GM18951 (cell line): ENCODE measurements around the gene RSPH4A.

Experiments
- POLR2A ChIP-seq: IDR thresholded peaks from 4 replicates; pipeline ENCODE4 v1.6.1; 2011; ENCODE audit warnings: mild to moderate bottlenecking; ENCODE audit not compliant: insufficient read length, insufficient read depth; ENCODE audit errors: extremely low read depth
- in situ Hi-C: fragments of 300-500 bp; cut with MboI; formaldehyde crosslinking; loops from one replicate; pipeline ENCODE4 v1.12.0; 2022; ENCODE audit warnings: low sequenced_read_pairs, mixed read lengths, inconsistent platforms; ENCODE audit not compliant: unreplicated experiment

The RSPH4A gene

DNA sequence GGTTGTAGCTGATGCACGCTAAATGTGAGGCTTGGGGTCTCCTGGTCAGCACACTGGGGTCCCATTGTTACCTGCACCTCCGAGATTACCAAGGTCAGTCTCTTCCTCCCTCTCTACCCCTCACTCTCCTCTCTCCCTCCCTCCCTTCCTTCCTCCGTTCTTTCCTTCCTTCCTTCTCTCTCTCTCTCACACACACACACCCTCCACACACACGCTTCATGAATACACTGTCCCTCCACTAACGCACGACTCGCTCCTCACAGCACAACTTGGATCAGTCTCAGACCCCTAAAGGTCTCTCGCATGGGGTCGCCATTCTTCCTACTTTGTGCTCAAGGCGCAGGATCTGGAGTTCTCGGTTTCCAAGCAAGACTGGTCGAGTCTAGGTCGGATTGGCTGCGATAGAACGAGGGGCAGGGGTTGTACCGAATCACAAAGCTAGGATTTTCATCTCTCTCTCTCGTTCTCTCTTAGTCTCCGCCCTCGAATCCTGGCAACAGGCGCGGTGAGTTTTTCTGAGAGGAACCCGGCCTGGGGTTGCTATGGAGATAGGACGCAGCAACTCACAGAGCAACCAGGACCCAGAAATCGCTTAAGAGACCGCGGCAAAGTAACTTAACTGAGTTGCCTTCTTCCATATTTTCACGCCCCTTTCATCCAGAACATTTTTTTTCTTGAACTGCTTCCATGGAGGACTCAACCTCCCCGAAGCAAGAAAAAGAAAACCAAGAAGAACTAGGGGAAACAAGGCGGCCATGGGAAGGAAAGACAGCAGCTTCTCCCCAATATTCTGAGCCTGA lies at the start of gene RSPH4A:
Gene RSPH4A, plus strand, starts transcription at position 543 of the 800 bp plus-strand sequence. Its CDS starts 145 bp downstream, at position 688.
- in situ Hi-C loops, result no loop called here
- no peak for TF ChIP-seq POLR2A

DNA sequence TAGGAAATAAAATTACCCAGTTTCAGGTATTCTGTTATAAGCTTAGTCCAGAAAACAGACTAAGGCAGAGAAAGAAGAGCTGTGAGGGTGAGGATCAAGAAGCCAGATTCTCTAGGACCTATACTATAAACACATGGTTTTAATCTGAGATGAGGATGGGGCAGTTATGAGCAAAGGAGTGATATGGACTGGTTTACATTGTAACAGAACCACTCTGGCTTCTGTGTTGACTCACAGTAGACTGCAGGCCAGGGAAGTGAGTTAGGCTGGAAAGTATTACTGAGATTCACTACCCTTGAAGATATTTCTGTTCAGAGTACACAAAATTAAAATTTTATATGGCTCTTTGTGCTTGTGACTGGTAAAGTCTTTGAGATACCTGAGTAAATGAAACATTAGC lies 48.2 kb upstream of the RSPH4A start:
- no peak for TF ChIP-seq POLR2A
- in situ Hi-C loops, result loop anchor here (25.0 kb wide), 1 partner anchor 556 kb away; no protein-coding TSS in a partner anchor

DNA sequence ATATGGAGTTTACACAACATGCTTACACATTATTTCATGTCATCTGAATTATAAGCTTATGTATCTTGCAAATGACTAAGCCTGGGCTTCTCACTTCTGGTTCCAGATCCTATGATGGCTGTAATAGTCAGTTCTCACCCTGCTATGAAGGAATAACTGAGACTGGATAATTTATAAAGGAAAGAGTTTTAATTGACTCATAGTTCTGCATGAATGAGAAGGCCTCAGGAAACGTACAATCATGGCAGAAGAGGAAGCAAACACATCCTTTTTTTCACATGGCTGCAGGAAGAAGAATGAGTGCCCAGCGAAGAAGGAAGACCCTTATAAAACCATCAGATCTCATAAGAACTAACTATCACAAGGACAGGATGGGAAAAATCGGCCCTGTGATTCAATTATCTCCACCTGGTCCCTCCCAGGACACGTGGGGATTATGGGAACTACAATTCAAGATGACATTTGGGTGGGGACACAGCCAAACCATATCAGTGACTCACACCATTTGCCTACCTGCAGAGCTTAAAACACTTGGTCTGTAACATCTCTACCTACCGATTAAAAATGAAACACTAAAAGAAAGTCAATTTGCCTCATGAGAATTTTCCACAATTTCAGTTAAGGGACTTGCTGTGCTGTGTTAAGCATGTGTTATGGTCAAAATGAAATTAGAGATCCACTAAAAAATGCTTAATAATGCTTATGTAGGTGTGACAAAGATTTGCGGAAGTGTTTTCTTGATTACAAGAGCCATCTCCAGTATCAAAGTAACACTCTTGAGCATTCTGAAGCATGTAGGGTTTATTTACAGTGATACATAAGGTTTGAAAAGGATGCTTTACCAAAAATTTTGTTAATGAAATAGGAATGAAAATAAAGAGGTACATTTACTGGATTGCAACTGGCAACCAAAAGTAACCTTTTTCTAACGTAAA lies 47.2 kb upstream of the RSPH4A start:
- in situ Hi-C loops, result loop anchor here (25.0 kb wide), 1 partner anchor 557 kb away; no protein-coding TSS in a partner anchor
- TF ChIP-seq POLR2A, result no peak

DNA sequence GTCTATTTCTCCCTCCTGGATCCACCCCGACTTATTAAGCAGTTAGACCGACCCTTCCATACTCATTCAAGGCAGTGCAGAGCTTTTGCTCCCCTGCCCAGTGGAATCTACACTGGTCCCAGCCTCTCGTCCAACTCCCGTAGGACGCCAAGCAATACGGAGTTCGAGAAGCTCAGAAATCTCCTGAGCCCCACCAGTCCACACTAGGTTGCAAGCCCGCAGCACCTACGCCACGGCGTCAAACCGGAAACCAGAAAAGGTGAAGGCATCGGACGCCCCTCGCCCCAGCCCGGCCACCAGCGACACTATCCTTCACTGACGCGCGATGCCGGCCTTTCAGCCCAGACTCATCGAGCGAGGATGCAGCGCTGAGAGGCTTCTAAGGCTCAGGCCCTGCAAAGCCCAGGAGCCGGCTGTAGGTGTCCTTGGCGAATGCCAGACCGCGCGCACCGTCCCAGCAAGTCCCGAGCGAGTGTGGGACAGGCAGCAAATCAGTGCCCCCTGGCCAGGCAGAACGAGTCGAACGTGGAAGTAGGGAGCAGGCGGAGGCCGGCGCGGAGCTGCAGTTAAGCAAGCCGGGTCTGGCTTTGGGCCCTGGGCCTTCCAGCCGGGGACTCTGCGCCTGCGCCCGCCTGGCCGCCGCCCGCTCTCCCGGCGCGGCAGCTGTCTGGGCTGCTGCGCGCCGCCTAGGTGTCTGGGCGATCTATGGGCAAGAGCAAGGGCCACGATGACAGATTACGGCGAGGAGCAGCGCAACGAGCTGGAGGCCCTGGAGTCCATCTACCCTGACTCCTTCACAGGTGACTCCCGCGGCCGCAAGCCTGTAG lies 45.2 kb upstream of the RSPH4A start, which contains the start of gene RWDD1:
Gene RWDD1, plus strand, starts transcription at position 649 of the 827 bp plus-strand sequence. Its CDS starts 79 bp downstream, at position 728.
- in situ Hi-C loops, result loop anchor here (25.0 kb wide), 1 partner anchor 559 kb away; no protein-coding TSS in a partner anchor
- peak; percentile 89 for TF ChIP-seq POLR2A

DNA sequence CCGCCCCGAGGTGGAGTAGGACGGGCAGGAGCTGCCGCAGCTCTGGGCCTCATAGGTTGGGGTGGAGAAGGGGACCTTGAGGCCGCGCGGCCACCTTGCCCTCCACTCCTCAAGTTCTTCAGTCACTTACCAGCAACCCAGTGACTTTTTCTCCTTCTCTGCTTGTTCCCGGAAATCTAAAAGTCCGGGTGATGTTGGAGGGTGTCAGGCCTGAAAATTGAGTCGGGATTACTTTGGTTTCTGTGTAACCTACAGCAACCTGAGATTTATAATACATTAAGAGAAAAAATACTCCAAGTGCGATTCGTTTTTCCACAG lies 44.6 kb upstream of the RSPH4A start:
- TF ChIP-seq POLR2A, result no peak
- in situ Hi-C loops, result loop anchor here (25.0 kb wide), 1 partner anchor 559 kb away; no protein-coding TSS in a partner anchor

DNA sequence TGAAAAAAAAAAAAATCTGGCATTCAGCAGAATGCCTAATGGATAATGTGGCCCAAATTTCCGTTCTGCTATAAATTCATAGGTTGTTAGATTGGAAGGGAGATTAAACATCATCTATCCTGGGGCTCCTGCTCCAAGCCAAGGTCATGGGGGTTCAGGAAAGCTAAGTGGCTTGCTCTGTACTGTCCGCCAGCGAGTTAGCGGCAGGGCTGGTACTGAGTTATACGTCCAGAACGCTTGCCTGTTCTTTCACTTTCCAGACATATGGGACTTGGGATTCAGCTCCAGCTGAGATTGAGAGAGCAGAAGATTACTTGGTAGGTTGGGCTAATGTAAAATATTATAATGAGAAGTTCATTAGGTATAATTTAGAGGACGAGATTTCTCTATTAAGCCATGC lies 44.1 kb upstream of the RSPH4A start:
- in situ Hi-C loops, result loop anchor here (25.0 kb wide), 1 partner anchor 560 kb away; no protein-coding TSS in a partner anchor
- TF ChIP-seq POLR2A, result no peak

DNA sequence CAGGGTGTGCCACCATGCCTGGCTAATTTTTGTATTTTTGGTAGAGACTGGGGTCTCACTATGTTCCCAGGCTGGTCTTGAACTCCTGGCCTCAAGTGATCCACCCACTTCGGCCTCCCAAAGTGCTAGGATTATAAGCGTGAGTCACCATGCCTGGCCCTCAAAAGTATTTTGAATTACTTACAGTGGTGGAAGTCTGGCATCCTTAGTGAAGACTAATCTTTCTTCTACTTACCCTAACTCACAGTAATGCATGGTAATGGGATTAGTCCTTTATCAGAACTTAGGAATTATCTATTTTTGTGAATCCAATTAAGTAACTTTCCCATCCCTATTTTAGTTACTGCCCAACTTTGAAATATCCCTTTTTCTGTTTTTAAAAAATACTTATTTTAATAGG lies 41.1 kb upstream of the RSPH4A start:
- in situ Hi-C loops, result no loop called here
- no peak for TF ChIP-seq POLR2A

DNA sequence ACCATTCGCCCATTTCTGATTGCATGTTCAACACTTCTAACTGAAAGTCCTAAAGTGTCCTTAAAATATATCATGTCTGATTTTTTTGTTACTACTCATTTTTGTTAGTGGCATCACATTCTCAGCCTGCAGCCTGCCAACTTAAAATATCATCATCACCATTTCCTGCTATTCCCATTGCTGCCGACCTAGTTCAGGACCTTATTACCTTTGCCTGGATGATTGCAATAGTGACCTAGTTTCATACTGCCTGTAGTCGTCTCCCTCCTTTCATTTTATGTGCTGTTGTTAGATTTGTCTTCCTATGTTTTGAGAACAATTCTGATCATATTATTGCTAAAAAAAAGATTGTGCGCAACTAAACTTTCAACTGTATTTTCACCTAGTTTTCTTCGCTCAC lies 38.8 kb upstream of the RSPH4A start:
- in situ Hi-C loops, result no loop called here
- no peak for TF ChIP-seq POLR2A

DNA sequence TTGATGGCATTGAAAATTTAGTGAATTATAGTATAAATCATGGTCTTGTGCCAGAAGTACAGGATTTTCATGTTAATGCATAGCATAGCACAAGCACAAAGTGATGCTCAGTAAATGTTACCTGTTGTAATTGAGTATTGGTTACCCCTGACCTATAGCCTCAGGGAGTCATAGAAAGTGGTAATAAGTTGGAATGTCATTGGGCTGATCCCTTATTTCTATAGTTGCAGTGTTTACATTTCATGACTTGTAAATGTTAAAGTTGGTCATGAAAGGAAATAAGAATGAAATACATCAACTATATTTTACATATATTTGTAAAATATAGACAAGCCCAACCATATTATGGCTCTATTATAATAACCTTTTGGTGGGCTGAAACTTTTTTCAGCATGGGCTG lies 37.9 kb upstream of the RSPH4A start:
- no peak for TF ChIP-seq POLR2A
- in situ Hi-C loops, result no loop called here

DNA sequence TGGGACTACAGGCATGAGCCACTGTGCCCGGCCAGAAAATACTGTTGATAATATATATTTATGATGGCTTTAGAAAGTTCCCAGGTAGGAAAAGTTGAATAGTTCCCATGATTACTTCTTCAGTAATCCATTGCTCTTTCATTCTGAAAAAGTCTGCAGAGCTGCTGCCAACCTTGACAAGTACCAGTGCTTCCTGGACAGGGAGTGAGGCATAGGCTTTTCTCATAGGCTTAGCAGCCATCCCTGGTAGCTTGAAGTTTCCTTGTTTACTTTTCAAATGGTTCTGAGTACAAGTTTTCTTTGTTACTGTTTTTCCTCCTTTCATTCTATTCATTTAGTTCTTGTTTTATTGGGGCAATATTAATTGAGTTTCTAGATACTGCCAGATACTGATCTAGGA lies 37.1 kb upstream of the RSPH4A start:
- TF ChIP-seq POLR2A, result no peak
- in situ Hi-C loops, result no loop called here

DNA sequence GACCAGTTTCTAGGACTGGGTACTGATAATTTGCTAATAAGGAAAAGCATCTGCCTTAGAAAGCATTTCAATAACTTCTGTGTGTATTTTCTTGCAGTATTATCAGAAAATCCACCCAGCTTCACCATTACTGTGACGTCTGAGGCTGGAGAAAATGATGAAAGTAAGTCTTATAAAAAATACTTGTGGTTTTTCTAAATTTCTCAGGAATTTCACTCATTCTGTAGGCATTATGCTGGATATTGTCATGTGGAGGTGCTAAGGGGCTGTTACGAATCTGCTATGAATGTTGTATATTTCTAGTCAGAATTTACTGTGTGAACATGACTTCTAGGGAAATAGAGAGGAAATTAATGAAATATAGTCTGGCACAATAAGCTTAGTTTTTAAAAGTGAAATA lies 36.1 kb upstream of the RSPH4A start:
- no peak for TF ChIP-seq POLR2A
- in situ Hi-C loops, result no loop called here

DNA sequence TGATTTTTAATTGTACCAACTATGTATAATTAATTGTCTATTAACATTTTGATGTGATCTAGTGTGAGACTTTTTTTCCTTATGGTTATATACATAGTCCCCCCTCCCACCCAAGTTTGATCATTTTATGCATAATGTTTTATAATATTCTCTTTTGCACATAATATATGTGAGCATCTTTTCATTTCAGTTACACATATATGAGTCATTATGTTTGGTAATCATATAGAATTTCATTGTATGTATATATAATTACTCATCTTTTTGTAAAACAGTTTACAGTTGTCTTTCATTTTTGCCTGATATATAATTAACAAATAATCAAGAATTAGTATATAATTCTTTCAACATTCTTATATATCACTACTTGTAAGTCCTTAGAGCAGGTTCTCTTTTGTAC lies 30.0 kb upstream of the RSPH4A start:
- in situ Hi-C loops, result no loop called here
- TF ChIP-seq POLR2A, result no peak
